Esophagus muscularis mucosa (tissue), 4 donors: Measurements from ENCODE around the gene ITGB1. TPM values are rescaled to one million over a fixed set of nuclear protein-coding genes. Genes with fewer than 3 reads are reported as not detected.

Experiments
- DNase-seq: peaks from one replicate; pipeline ENCODE4 v3.0.0-alpha.2; 2017; ENCODE audit errors: extremely low spot score
- H3K27ac ChIP-seq, 4 donors: fragments of 200-600 bp; sonication (generic); replicated peaks in 1 of 4; 1 replicate in 3 of 4; 2 replicates in 1 of 4; pipeline ENCODE4 v1.5.1; 2016 to 2019; ENCODE audit warnings: mild to moderate bottlenecking in 1 of 4
- H3K27me3 ChIP-seq, 4 donors: fragments of 200-600 bp; sonication (generic); one replicate each; pipeline versions ENCODE4 v1.5.1 to v1.6.0; 2016 to 2019
- H3K36me3 ChIP-seq, 4 donors: fragments of 200-600 bp; sonication (generic); one replicate each; pipeline ENCODE4 v1.5.1; 2016 to 2019
- H3K4me1 ChIP-seq, 4 donors: fragments of 200-600 bp; sonication (generic); one replicate each; pipeline ENCODE4 v1.5.1; 2016 to 2019
- H3K4me3 ChIP-seq, 4 donors: fragments of 200-600 bp; sonication (generic); 1 replicate in 2 of 4; 2 replicates in 2 of 4; pipeline ENCODE4 v1.5.1; 2016 to 2019; ENCODE audit warnings: mild to moderate bottlenecking in 4 of 4, moderate library complexity in 1 of 4
- H3K9me3 ChIP-seq, 4 donors: fragments of 200-600 bp; sonication (generic); 1 replicate in 3 of 4; 2 replicates in 1 of 4; pipeline ENCODE4 v1.5.1; 2016 to 2019
- CTCF ChIP-seq, 3 experiments: fragments of 200-600 bp in 2 of 3; fragments of 450-650 bp in 1 of 3; sonication (generic) in 2 of 3; IDR thresholded peaks; one replicate each; pipeline ENCODE4 v1.5.1; 2017 to 2019; ENCODE audit warnings: antibody characterized with exemption in 3 of 3, mild to moderate bottlenecking in 2 of 3, moderate library complexity in 1 of 3
- EP300 ChIP-seq: sonication (generic); formaldehyde crosslinking; IDR thresholded peaks from one replicate; pipeline ENCODE4 v1.6.1; 2017; ENCODE audit warnings: antibody characterized with exemption
- POLR2A ChIP-seq: fragments of 450-650 bp; IDR thresholded peaks from one replicate; pipeline ENCODE4 v1.6.1; 2017; ENCODE audit warnings: antibody characterized with exemption, moderate library complexity, mild to moderate bottlenecking, low read depth
- POLR2AphosphoS5 ChIP-seq, 2 donors: sonication (generic); formaldehyde crosslinking; IDR thresholded peaks; one replicate each; pipeline ENCODE4 v1.6.1; 2017; ENCODE audit warnings: antibody characterized with exemption in 2 of 2
- WGBS: methylation state at CpG from one replicate; pipeline ENCODE4 v1.1.5; 2018; 5-methylcytosine and 5-hydroxymethylcytosine counted together
- intact Hi-C: fragments of 100-400 bp; cut with DNase I; formaldehyde crosslinking; loops from one replicate; pipeline ENCODE4 v1.15.1; 2023
- total RNA-seq, 4 donors: library from RNA; depleted of rRNA; stranded (reverse); fragments of >200 nt; gene quantifications; one replicate each; pipeline versions ENCODE4 v1.1.0 to v1.2.1, GENCODE V29; 2016

ITGB1 gene
- total RNA-seq, 4 donors from 2014 or later: 1,385 to 1,873 (median 1,661) TPM

- peak overlapping the region; percentile 85 to 87 (median 86) for H3K27ac ChIP-seq
Measured at GRCh38 chr10:32938554-32939061, 19.4 kb downstream of the ITGB1 start.

GRCh38 chr10:32937911-32938424, 20.1 kb downstream of the ITGB1 start:
- intact Hi-C loops: no loop called here
- Histone ChIP-seq H3K4me3 (peak overlapping the region; percentile 26 to 43 (median 30)), H3K4me1 (peaks cover 75 to 100% (median 92%) of the 10 kb centered on the region in 4 donors), H3K36me3 (peaks cover 0 to 26% (median 15%) of the 10 kb centered on the region in 4 donors), H3K27me3 (no peaks in the 10 kb centered on the region), H3K27ac (peak overlapping the region; percentile 85 to 87 (median 86)), H3K9me3 (no peaks in the 10 kb centered on the region)
- WGBS: 14% methylated on average over 5 of the region's 5 CpGs
- TF ChIP-seq POLR2AphosphoS5 (IDR thresholded peaks at IDR 0.05): peak; percentile 60 to 63
- no peak for TF ChIP-seq CTCF (IDR thresholded peaks at IDR 0.05)
- DNase-seq: no peak

More at GRCh38 chr10:32938554-32939061, 19.4 kb downstream of the ITGB1 start:
- H3K4me1 ChIP-seq: peaks cover 81 to 100% (median 93%) of the 10 kb centered on the region in 4 donors
- H3K36me3 ChIP-seq: peaks cover 0 to 25% (median 13%) of the 10 kb centered on the region in 4 donors
- 25% methylated on average over 14 of the region's 14 CpGs for WGBS
- H3K27me3 ChIP-seq: no peaks in the 10 kb centered on the region
- TF ChIP-seq POLR2AphosphoS5 (IDR thresholded peaks at IDR 0.05): peak in 1 of 2 donors; percentile 9
- no peak for TF ChIP-seq POLR2A
- H3K9me3 ChIP-seq: no peaks in the 10 kb centered on the region
- peak overlapping the region; percentile 26 to 43 (median 30) for H3K4me3 ChIP-seq
- no peak for DNase-seq
- intact Hi-C loops: no loop called here

- intact Hi-C loops: no loop called here
- Histone ChIP-seq H3K27me3 (no peaks in the 10 kb centered on the region), H3K4me1 (peaks cover 23 to 99% (median 82%) of the 10 kb centered on the region in 4 donors), H3K9me3 (no peaks in the 10 kb centered on the region), H3K27ac (peak overlapping the region; percentile 8 to 87 (median 70)), H3K36me3 (peaks cover 0 to 55% (median 31%) of the 10 kb centered on the region in 4 donors), H3K4me3 (no peak overlapping the region)
- no peak for DNase-seq
- peak; percentile 18 for TF ChIP-seq EP300
- TF ChIP-seq POLR2A: no peak
- no peak for TF ChIP-seq CTCF (IDR thresholded peaks at IDR 0.05)
- TF ChIP-seq POLR2AphosphoS5 (IDR thresholded peaks at IDR 0.05): peak in 1 of 2 donors; percentile 77
Measured at GRCh38 chr10:32932225-32932729, 25.8 kb downstream of the ITGB1 start.

- H3K27ac ChIP-seq: peak overlapping the region; percentile 8 to 87 (median 70)
- peaks cover 19 to 99% (median 76%) of the 10 kb centered on the region in 4 donors for H3K4me1 ChIP-seq
- WGBS: 86% methylated on average over 1 of the region's 1 CpG
- H3K4me3 ChIP-seq: no peak overlapping the region
- no peak for DNase-seq
- no peaks in the 10 kb centered on the region for H3K27me3 ChIP-seq
- no peak for TF ChIP-seq EP300
- TF ChIP-seq POLR2AphosphoS5 (IDR thresholded peaks at IDR 0.05): no peak
- no peak for TF ChIP-seq CTCF (IDR thresholded peaks at IDR 0.05)
- no peak for TF ChIP-seq POLR2A
- H3K36me3 ChIP-seq: peaks cover 2 to 62% (median 35%) of the 10 kb centered on the region in 4 donors
- intact Hi-C loops: no loop called here
- H3K9me3 ChIP-seq: no peaks in the 10 kb centered on the region
Measured at GRCh38 chr10:32931593-32931992, 26.4 kb downstream of the ITGB1 start.

GRCh38 chr10:32930036-32930435, 28.0 kb downstream of the ITGB1 start:
- Histone ChIP-seq H3K4me3 (no peak overlapping the region), H3K4me1 (peaks cover 4 to 84% (median 64%) of the 10 kb centered on the region in 4 donors), H3K9me3 (no peaks in the 10 kb centered on the region), H3K27me3 (no peaks in the 10 kb centered on the region), H3K27ac (peak overlapping the region in 3 of 4 donors; percentile 42 to 87 (median 87)), H3K36me3 (peaks cover 12 to 71% (median 45%) of the 10 kb centered on the region in 4 donors)
- DNase-seq: no peak
- TF ChIP-seq EP300 (no peak), POLR2AphosphoS5 (IDR thresholded peaks at IDR 0.05) (no peak), POLR2A (no peak), CTCF (IDR thresholded peaks at IDR 0.05) (no peak)
- intact Hi-C loops: no loop called here
